Omental fat pad (tissue), 4 donors: Measurements from ENCODE around the gene LLGL2. TPM values are rescaled to one million over a fixed set of nuclear protein-coding genes. Genes with fewer than 3 reads are reported as not detected.

Experiments used
- ATAC-seq: fragments of 150-250 bp; one replicate; pipeline ENCODE4 v1.9.1; 2016; ENCODE audit warnings: mild to moderate bottlenecking, moderate library complexity; ENCODE audit not compliant: low FRiP score
- DNase-seq: peaks from one replicate; pipeline ENCODE4 v3.0.0-alpha.2; 2019; ENCODE audit warnings: low spot score
- CTCF ChIP-seq, 3 donors: fragments of 450-650 bp; IDR thresholded peaks; one replicate each; pipeline ENCODE4 v1.5.1; 2016 to 2017; ENCODE audit warnings: antibody characterized with exemption in 3 of 3, mild to moderate bottlenecking in 3 of 3, moderate library complexity in 2 of 3
- total RNA-seq, 4 donors: library from RNA; depleted of rRNA; stranded (reverse); fragments of >200 nt; gene quantifications; one replicate each; pipeline ENCODE4 v1.1.0, GENCODE V29; 2016

The LLGL2 gene
- total RNA-seq, 4 donors from 2014 or later, result 5.4 to 10.4 (median 6.7) TPM

GRCh38 chr17:75504347-75505151 lies 20.9 kb upstream of the LLGL2 start:
- no peak for ATAC-seq
- DNase-seq, result no peak
- TF ChIP-seq CTCF (IDR thresholded peaks at IDR 0.05), result no peak

GRCh38 chr17:75505152-75505409 lies 20.4 kb upstream of the LLGL2 start:
- no peak for ATAC-seq
- DNase-seq, result no peak
- TF ChIP-seq CTCF (IDR thresholded peaks at IDR 0.05), result no peak

- no peak for ATAC-seq
- no peak for DNase-seq
- no peak for TF ChIP-seq CTCF (IDR thresholded peaks at IDR 0.05)
These were observed 19.9 kb upstream of the LLGL2 start for GRCh38 chr17:75505640-75506039.

GRCh38 chr17:75506134-75506533 lies 19.4 kb upstream of the LLGL2 start:
- ATAC-seq (no peak), DNase-seq (no peak)
- no peak for TF ChIP-seq CTCF (IDR thresholded peaks at IDR 0.05)

- DNase-seq, result no peak
- TF ChIP-seq CTCF (IDR thresholded peaks at IDR 0.05), result no peak
- ATAC-seq, result no peak
These were observed 18.6 kb upstream of the LLGL2 start for GRCh38 chr17:75506888-75507287.

- ATAC-seq (no peak), DNase-seq (no peak)
- no peak for TF ChIP-seq CTCF (IDR thresholded peaks at IDR 0.05)
These were observed 17.5 kb upstream of the LLGL2 start for GRCh38 chr17:75507733-75508719.
